Epithelial cell of proximal tubule (primary cell): ENCODE measurements around the gene SPDEF. TPM values are rescaled to one million over a fixed set of nuclear protein-coding genes. Genes with fewer than 3 reads are reported as not detected.

ENCODE experiments used
- DNase-seq: peaks from one replicate; pipeline ENCODE4 v3.0.0-alpha.2; 2011; ENCODE audit warnings: low read depth
- H3K4me3 ChIP-seq: 2 replicates; pipeline ENCODE4 v1.5.1; 2011; ENCODE audit warnings: low read depth, mild to moderate bottlenecking, low read length
- total RNA-seq: library from RNA; depleted of rRNA; stranded (reverse); fragments of >200 nt; gene quantifications from 2 replicates; pipeline ENCODE4 v1.2.3, GENCODE V29; 2015
- TF ChIP-seq, protein P1 (sequence below): conservative IDR thresholded peaks from 2 replicates; pipeline ENCODE4 v1.5.1; 2012; ENCODE audit warnings: low read depth, mild to moderate bottlenecking, low read length

Gene SPDEF
- total RNA-seq, 1 donor from 2014 or later = not detected

- TF ChIP-seq, protein P1, sequence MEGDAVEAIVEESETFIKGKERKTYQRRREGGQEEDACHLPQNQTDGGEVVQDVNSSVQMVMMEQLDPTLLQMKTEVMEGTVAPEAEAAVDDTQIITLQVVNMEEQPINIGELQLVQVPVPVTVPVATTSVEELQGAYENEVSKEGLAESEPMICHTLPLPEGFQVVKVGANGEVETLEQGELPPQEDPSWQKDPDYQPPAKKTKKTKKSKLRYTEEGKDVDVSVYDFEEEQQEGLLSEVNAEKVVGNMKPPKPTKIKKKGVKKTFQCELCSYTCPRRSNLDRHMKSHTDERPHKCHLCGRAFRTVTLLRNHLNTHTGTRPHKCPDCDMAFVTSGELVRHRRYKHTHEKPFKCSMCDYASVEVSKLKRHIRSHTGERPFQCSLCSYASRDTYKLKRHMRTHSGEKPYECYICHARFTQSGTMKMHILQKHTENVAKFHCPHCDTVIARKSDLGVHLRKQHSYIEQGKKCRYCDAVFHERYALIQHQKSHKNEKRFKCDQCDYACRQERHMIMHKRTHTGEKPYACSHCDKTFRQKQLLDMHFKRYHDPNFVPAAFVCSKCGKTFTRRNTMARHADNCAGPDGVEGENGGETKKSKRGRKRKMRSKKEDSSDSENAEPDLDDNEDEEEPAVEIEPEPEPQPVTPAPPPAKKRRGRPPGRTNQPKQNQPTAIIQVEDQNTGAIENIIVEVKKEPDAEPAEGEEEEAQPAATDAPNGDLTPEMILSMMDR = no peak
- no peak overlapping the region for H3K4me3 ChIP-seq
- no peak for DNase-seq
Measured at GRCh38 chr6:34575326-34575725, 19.2 kb upstream of the SPDEF start.

DNA sequence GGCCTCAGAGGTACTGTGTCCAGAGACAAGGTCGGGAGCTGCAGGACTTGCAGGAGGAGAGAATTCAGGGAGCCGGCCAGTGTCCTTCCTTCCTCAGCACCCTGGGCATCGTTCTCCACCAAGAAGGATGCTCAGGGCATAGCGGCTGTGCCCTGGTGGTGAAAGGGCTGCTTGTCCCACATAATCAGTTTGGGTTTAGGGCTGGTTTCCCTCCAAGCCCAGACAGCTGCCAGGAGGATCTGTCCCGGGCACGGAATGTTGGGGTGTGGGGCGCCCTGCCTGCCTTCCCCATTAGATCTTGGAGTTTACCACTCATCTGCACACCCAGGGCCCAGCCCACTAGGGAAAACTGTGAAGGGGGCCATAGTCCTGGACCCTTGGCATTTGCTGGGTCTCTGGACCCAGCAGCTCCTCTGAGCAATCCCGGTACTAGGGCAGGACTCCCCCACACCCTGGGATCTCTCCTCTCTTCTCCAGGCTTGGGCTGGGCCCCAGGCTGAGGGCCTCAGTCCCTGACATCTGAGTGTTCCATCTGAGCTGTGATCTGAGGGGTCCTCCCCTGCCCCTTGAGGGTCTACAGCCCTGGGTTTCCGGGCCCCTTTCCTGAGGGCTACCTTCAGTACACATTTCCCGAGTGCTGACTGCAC lies 18.6 kb upstream of the SPDEF start:
- no peak overlapping the region for H3K4me3 ChIP-seq
- DNase-seq = no peak
- TF ChIP-seq, protein P1 = no peak

DNA sequence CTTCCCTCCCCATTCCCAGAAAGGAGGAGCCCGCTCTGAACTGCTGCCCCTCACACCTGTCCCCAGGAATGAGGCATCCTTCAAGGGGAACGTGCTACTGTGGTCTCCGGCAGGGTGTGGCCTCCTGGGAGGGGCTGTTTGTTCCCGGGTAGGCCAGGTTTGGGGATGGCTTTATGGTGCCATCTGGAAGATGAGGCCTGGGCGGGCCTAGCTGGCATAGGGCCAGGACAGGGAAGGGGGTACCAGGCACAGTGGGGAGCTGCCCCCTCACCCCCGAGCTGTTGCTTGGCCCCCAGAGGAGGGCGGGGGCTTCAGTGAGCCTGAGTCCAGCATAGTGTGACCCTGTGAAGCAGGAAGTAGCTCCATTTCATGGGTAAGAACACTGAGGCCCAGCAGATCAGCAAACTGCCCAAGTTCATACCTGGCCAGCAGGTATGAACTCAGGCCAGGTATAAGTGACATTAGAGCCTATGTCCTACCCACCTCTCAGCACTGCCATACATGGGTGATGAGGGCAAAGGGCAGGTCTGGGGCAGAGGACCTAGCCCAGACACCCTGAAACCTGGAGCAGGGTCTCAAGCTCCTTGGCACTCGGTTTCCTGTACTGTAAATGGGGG lies 17.5 kb upstream of the SPDEF start:
- TF ChIP-seq, protein P1 = no peak
- no peak for DNase-seq
- H3K4me3 ChIP-seq = no peak overlapping the region

- H3K4me3 ChIP-seq = no peak overlapping the region
- TF ChIP-seq, protein P1 = no peak
- DNase-seq = no peak
Measured at GRCh38 chr6:34572585-34572984, 16.5 kb upstream of the SPDEF start.

GRCh38 chr6:34572021-34572420 lies 15.9 kb upstream of the SPDEF start:
- TF ChIP-seq, protein P1 = no peak
- no peak overlapping the region for H3K4me3 ChIP-seq
- no peak for DNase-seq

- no peak for DNase-seq
- TF ChIP-seq, protein P1 = no peak
- no peak overlapping the region for H3K4me3 ChIP-seq
Measured at GRCh38 chr6:34571388-34571787, 15.3 kb upstream of the SPDEF start.
